ENCODE data around the gene KCNG2. TPM values are rescaled to one million over a fixed set of nuclear protein-coding genes. Genes with fewer than 3 reads are reported as not detected.

Gene KCNG2
- total and polyA plus RNA-seq, 10 of the 15 experiments (the other 5 are each of a cell fraction or from before 2014, with no cell fraction given): 0.20 to 0.23 TPM; not detected in 8

- TF ChIP-seq USF2 (IDR thresholded peaks at IDR 0.05; ENCODE audit: borderline replicate concordance, low read depth, low read length) (no peak), WRNIP1 (IDR thresholded peaks at IDR 0.05; ENCODE audit: borderline replicate concordance, low read depth, low read length) (no peak), EGR1 (IDR thresholded peaks at IDR 0.05; ENCODE audit: borderline replicate concordance in 1 of 2, low read depth in 2 of 2, low read length in 2 of 2) (no peak)
These were observed 47.3 kb downstream of the KCNG2 start (continued) for GRCh38 chr18:79844999-79845563.

DNA sequence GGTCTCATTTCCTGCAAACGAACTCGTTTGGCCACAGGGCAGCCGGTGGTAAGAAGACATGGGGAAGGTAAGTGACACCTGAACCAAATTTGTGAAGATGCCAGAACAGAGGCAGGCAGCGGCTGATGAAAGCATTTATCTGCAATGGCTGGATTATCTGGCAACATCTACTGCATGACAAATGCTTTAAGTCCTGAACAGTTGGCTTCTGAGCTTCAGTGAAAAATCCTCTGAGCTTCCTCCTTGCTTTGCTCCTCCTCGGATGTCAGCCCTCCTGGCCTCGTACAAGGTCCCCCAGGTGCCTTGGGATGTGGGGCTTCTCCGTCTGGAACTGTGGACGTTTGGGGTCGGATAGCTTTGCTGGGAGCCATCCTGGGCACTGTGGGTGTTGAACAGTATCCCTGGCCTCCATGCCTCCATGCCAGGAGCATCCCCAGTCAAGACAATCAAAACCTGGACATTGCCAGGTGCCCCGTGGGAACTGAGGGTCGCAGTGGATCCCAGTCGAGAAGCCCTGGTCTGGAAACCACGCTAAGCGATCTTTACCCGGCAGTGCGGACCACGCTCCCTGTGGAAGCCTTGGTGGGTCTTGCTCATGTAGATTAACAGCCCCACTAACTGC is 49.3 kb downstream of the KCNG2 start:
- Histone ChIP-seq H3K27me3 (replicated peaks in 1 of 2; ENCODE audit: control insufficient read depth in 2 of 2, insufficient read depth in 2 of 2, low read length in 1 of 2) (no peaks in the 10 kb centered on the region), H3K4me2 (ENCODE audit: control insufficient read depth, insufficient read depth) (no peak overlapping the region), H2AFZ (ENCODE audit: control insufficient read depth, low read depth, low read length) (no peak overlapping the region), H3K79me2 (ENCODE audit: control insufficient read depth, insufficient read depth, low read length) (no peaks in the 10 kb centered on the region), H4K20me1 (ENCODE audit: control insufficient read depth, insufficient read depth) (no peaks in the 10 kb centered on the region), H3K27ac (ENCODE audit: control insufficient read depth, insufficient read depth) (no peak overlapping the region), H3K36me3 (ENCODE audit: control insufficient read depth in 2 of 2, insufficient read depth in 2 of 2, low read length in 1 of 2) (no peaks in the 10 kb centered on the region), H3K4me3 (no peak overlapping the region), H3K9me3 (replicated peaks; ENCODE audit: control insufficient read depth, insufficient read depth, low read length) (peaks cover 1% of the 10 kb centered on the region; the same call in 2 of the 3 replicates), H3K9ac (ENCODE audit: control insufficient read depth, insufficient read depth, low read length) (no peak overlapping the region), H3K4me1 (ENCODE audit: control insufficient read depth, insufficient read depth, low read length) (no peaks in the 10 kb centered on the region)
- TF ChIP-seq BACH1 (IDR thresholded peaks at IDR 0.05; ENCODE audit: borderline replicate concordance) (no peak), MYC (IDR thresholded peaks at IDR 0.05; ENCODE audit: insufficient read depth, insufficient read length, insufficient replicate concordance, low read length, severe bottlenecking) (no peak), USF2 (IDR thresholded peaks at IDR 0.05; ENCODE audit: borderline replicate concordance, low read depth, low read length) (no peak), STAT1 (conservative IDR thresholded peaks at IDR 0.05) (no peak), RAD21 (IDR thresholded peaks at IDR 0.05; ENCODE audit: insufficient read depth, low read depth, low read length) (no peak)
- TF ChIP-seq, protein P1, sequence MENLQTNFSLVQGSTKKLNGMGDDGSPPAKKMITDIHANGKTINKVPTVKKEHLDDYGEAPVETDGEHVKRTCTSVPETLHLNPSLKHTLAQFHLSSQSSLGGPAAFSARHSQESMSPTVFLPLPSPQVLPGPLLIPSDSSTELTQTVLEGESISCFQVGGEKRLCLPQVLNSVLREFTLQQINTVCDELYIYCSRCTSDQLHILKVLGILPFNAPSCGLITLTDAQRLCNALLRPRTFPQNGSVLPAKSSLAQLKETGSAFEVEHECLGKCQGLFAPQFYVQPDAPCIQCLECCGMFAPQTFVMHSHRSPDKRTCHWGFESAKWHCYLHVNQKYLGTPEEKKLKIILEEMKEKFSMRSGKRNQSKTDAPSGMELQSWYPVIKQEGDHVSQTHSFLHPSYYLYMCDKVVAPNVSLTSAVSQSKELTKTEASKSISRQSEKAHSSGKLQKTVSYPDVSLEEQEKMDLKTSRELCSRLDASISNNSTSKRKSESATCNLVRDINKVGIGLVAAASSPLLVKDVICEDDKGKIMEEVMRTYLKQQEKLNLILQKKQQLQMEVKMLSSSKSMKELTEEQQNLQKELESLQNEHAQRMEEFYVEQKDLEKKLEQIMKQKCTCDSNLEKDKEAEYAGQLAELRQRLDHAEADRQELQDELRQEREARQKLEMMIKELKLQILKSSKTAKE (IDR thresholded peaks at IDR 0.05; ENCODE audit: low read depth, poor library complexity, severe bottlenecking): no peak
- in situ Hi-C loops (cut with MboI): no loop called here
- BruUV-seq (replicated peaks): no TSS peak
- FAIRE-seq (no peak), ATAC-seq (no peak), DNase-seq (ENCODE audit: low read depth, low spot score) (no peak)
- POLR2A ChIA-PET: no interaction called here
- WGBS (ENCODE audit: insufficient coverage, insufficient replicate concordance, low lambda C conversion rate, missing lambda C conversion rate): 52% methylated on average over 17 of the region's 17 CpGs
- SMC1A ChIA-PET (ENCODE audit: uncharacterized antibody, unreplicated experiment): no interaction called here
- intact Hi-C loops (cut with micrococcal nuclease; ENCODE audit: unreplicated experiment): no loop called here
- RAD21 ChIA-PET (ENCODE audit: unreplicated experiment): no interaction called here
- CTCF ChIA-PET: no interaction called here

All from GM12878 (cell line).